ENCODE measurements around the gene SPO11.

SPO11 gene

GRCh38 chr20:57372581-57373350 lies 43.2 kb downstream of the SPO11 start:
- in situ Hi-C loops (cut with MboI; ENCODE audit: low sequenced_read_pairs) = no loop called here

GRCh38 chr20:57374343-57374930 lies 44.8 kb downstream of the SPO11 start:
- in situ Hi-C loops (cut with MboI; ENCODE audit: low sequenced_read_pairs) = no loop called here

DNA sequence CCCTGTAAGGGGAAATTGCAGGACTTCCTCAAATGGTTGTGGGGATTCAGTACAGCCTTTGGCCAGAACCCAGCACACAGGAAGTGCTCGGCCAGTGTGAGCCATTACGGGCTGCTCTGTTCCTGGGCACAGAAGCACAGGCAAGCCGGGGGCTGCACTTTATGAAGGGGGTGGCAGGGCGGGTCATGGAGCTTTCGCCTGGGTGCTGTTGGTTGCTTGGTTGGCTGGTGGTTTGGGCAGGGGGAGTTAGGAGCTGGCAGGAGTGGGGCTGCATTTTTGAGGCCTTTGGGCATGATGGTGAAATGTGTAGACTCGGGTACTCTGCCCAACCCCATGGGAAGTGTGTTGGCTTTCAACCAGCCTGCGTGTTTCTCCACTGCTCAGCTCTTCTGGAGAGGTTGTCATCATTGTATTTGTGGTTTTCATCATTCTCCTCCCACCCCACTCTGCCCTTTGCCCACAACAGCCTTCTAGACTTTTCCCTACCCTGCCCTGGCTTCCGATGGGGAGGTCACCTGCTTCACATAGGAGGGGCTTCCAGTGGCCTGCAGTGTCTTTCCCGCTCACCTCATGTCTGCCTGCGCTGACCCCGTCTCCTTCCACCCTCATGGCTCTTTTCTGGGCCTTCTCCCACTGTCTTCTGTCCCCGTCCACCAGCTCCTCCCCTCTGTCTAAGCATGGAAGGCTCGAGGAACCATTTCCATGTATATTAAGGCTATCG lies 45.5 kb downstream of the SPO11 start:
- in situ Hi-C loops (cut with MboI; ENCODE audit: low sequenced_read_pairs) = no loop called here

- in situ Hi-C loops (cut with MboI; ENCODE audit: low sequenced_read_pairs) = no loop called here
These were observed 46.1 kb downstream of the SPO11 start for GRCh38 chr20:57375652-57376230.

DNA sequence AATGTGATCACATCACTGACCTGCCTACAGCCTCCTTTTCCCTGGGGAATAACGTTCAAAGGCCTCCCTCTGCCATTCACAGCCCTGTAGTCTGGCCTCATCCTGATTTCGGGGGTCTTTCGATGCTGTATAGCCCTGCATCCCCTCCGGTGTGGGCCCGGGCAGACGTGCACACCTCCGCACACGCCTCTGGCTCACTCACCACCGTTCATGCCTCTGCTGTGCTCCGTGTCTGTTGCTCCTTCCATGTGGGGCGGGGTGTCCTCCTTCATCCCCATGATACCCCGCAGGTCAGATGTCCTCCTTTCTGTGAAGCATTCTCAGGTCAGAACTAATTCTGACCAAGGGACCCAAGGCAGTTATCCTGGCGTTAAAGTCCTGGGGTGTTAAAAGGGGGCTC lies 47.7 kb downstream of the SPO11 start:
- in situ Hi-C loops (cut with MboI; ENCODE audit: low sequenced_read_pairs) = no loop called here

DNA sequence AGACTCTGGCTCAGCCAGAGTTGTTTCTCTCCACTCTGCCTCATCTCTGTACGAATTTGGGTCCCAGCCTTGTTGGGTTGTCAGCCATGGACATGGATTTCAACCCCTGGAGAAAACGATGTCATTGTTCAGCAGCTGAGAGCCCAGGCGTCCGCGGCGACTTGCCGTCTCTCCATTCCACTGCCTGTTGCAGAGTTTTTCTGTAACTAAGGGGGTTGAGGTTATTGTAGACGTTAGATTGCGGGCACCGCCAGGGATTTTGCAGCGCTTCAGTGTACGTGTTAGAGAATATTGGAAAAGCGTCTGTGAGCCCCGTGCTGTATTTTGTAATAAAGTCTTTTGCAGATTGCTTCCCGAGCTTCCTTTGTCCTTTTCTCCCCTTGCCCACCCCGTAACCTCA lies 48.5 kb downstream of the SPO11 start:
- in situ Hi-C loops (cut with MboI; ENCODE audit: low sequenced_read_pairs) = no loop called here

GRCh38 chr20:57378646-57379262 lies 49.2 kb downstream of the SPO11 start:
- in situ Hi-C loops (cut with MboI; ENCODE audit: low sequenced_read_pairs) = no loop called here

- in situ Hi-C loops (cut with MboI; ENCODE audit: low sequenced_read_pairs) = no loop called here
These were observed 49.7 kb downstream of the SPO11 start for GRCh38 chr20:57379263-57379647.

DNA sequence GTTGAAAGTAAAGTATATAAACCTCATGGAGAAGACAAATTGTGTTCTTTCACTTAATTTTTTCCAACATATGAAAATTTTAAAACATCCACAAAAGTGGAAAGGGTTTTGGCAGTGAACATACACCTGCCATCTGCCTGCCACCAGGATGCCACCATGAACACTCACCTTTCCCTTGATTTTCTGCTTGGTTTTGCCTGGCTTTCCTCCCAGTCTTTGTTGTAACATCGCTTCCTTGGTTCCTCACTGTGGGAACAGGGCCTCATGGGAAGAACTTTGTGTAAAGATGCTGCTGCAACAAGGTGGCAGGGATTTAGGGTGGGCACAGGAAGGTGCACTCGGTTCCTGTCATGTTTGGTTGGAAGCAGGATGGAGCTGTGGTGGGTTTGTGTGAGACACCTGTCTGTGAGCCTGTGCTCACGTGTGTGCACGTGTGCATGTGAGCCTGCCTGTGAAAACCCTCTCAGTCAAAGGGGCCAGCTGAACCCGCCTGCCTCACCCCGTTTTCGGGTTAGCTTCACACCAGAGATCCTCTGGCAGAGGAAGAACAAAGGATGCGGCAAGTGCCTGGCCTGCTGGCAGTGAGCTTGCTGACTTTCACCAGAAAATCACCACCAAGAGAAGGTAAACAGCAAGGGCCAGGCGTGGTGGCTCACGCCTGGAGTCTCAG lies 50.6 kb downstream of the SPO11 start:
- in situ Hi-C loops (cut with MboI; ENCODE audit: low sequenced_read_pairs) = loop anchor here (10.0 kb wide), 1 partner anchor 95 kb away; no protein-coding TSS in a partner anchor

DNA sequence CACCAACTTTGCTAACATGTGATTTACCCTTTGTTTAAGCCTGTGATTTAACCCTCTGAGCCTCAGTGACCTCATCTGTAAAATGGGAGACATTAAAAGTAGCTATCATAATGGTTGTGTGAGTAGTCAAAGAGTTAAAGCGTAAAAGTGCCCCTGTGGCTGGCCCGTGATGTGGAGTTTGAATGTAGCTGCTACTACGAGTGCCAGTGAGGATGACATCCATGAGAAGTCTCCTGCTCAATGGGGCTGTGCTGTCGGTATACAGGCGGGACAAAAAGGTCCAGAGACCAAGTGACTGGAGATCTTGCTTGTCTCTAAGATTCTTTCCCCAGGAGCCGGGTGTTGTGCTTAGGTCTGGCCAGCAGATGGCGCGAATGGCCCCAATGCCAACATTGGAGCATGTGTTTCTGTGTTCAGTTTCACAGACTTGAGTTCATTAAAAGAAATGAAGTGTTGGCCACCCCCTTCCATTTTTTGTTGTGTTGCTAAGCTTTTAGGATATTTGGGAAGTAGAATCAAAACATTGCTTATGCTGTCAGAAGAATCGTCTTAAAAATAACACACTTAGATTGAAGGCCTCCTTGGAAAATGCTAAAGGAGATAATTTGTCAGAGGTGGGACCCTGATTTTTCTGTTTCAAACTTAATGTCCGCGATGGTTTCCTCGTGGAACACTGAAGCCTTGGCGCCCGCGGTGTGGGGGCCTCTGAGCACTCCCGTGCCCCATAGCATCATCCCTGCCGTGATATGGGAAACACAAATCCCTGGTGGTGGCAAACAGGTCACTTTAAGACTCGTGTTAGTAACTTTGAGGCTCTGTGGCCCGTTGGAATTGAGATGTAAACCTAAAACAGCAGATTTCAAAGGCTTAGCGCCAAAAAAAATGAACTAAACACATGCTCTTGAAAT lies 52.2 kb downstream of the SPO11 start:
- in situ Hi-C loops (cut with MboI; ENCODE audit: low sequenced_read_pairs) = loop anchor here (10.0 kb wide), 1 partner anchor 93 kb away; no protein-coding TSS in a partner anchor

DNA sequence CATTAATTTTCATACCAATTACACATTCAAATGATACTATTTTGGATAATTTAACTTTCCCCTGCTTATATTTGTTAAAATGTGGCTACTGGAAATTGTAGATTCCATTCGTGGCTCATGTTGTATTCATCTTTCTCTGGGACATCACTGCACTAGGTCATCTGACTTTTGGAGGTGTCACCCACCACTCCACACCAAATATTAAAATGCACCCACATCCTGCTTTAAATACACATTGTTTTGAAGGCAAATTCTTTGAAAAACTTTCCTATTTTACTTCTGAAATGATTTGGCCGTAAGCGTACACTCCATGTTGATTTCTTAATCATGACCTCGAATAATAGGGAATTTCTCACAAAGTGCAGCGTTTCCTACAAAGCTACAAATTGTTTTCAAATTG lies 52.9 kb downstream of the SPO11 start:
- in situ Hi-C loops (cut with MboI; ENCODE audit: low sequenced_read_pairs) = loop anchor here (10.0 kb wide), 1 partner anchor 92 kb away; no protein-coding TSS in a partner anchor

DNA sequence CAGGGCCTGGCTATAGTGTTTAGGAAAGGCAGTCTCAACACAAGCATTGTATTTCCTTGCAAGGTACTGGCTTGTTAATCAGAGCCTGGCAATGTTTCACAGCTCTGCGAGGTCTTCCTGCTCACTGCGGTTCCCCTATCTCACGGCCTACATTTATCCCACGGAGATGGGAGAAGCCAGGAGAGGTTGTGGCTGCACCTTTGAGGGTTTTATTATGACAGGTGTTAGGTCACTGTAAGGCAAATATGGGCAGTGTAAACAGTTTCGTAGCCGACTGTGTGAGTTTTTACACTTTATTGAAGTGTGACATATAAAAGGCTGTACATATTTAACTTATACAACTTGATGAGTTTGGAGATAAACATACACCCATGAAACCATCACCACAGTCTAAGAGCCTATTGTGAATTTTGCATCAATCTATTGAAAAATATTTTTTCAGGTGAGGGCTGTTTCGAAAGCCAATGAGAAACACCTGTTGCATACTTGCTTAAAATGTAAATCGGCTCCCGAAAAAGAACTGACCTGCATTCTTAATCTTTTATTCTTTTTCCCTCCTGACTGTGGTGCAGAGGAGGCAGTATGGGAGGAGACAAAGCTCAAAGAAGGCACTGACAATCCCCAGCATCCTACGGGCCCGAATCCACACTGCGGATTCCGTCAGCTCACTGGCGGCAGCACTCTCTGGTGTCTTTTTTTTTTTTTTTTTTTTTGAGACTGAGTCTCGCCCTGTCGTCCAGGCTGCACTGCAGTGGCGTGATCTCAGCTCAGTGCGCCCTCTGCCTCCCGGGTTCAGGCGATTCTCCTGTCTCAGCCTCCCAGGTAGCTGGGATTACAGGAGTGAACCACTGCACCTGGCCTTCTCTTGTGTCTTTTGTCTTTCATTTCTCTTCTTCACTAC lies 54.1 kb downstream of the SPO11 start:
- in situ Hi-C loops (cut with MboI; ENCODE audit: low sequenced_read_pairs) = loop anchor here (10.0 kb wide), 1 partner anchor 91 kb away; no protein-coding TSS in a partner anchor

GRCh38 chr20:57384486-57384885 lies 54.9 kb downstream of the SPO11 start:
- in situ Hi-C loops (cut with MboI; ENCODE audit: low sequenced_read_pairs) = loop anchor here (10.0 kb wide), 1 partner anchor 90 kb away; no protein-coding TSS in a partner anchor

DNA sequence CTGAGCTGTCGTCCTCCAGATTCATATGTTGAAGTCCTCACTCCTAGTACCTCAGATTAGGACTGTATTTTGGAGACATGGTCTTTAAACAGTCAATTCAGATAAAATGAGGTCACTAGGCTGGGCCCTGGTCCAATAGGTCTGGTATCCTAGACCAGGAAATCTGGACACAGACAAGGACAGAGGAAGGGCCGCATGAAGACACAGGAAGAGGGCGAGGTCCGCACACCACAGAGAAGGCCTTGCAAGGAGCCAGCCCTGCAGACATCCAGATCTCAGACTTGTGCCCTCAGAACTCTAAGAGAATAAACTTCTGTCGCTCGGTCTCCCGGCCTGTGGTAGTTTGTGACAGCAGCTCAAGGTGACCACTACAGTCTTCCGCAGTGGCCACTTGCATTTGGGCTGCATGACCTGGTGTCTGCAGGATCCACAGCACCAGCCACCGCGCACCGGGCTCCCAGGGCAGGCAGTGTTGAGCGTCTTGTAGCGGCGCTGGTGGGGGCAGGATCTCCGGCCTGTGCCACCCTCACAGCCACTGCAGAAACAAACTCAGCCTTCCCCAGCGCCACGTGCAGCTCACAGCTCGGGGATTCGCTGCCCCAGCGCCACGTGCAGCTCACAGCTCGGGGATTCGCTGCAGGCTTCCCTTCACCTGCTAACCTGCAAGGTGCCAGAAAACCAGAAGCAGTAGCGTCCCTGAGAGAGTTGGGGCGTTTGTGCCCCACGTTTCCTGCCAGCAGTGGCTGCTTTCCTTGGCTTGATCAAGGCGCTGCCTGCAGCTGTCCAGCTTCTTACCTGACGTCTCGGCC lies 55.6 kb downstream of the SPO11 start:
- in situ Hi-C loops (cut with MboI; ENCODE audit: low sequenced_read_pairs) = loop anchor here (10.0 kb wide), 1 partner anchor 90 kb away; no protein-coding TSS in a partner anchor

- in situ Hi-C loops (cut with MboI; ENCODE audit: low sequenced_read_pairs) = loop anchor here (10.0 kb wide), 1 partner anchor 89 kb away; no protein-coding TSS in a partner anchor
These were observed 56.3 kb downstream of the SPO11 start for GRCh38 chr20:57385940-57386339.

DNA sequence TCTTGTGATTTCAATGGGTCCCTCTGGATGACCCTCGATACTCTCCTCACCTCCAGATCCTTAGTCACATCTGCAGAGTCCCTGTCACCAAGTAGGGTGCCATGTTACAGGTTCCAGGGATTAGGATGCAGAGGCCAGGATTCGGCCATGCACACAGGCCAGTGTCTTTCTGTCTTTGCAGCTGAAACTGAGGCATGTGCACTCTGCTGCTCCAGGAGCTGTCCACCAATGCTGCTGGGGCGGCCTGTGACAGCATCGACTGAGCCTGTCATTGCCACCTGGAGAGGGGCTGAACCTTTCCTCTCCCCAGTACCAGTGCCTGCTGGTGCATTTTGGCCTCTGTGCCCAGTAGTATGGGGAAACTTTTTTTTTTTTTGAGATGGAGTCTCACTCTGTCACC lies 57.2 kb downstream of the SPO11 start:
- in situ Hi-C loops (cut with MboI; ENCODE audit: low sequenced_read_pairs) = loop anchor here (10.0 kb wide), 1 partner anchor 88 kb away; no protein-coding TSS in a partner anchor

GRCh38 chr20:57387463-57387862 lies 57.9 kb downstream of the SPO11 start:
- in situ Hi-C loops (cut with MboI; ENCODE audit: low sequenced_read_pairs) = loop anchor here (10.0 kb wide), 1 partner anchor 87 kb away; no protein-coding TSS in a partner anchor
